ENCODE data around the gene SKAP1.
"Not testable (repeated sequence)": the region's sequence is repeated elsewhere in the genome, so short reads cannot be mapped to it uniquely, and the experiment has no call there.

SKAP1 gene

DNA sequence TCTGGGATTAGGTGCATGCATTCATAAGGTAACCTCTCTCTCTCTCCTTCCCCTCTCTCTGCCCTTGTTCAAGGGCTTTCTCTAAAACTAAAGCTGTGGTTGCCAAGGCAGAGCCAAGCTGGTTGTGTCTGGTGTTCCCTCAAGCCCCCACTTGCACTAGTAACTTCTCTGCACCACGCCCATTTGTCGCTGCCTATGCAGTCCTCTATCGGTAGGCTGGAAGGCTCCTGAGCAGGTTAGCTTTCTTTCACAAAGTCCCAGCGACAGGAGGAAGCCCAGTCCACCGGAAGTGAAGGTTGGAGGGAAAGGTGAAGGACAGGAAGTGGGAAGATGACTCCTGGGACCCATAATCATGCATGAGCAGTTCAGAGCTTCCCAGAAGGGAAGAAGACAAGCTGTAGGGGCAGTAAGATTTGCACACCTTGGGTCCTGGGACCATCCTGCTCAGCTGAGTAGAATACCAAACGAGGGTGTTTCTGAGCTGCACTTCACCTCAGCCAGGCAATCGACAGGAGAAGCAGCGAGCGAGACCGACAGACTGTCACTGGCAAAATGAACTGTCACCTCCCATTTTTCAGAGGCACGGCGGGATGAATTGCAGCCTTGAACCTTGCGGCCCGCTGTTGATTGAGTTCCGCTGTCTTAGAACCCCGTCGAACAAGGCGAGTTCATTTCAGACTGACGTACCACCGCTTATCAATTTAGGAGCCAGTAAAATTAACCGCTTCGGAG is 14.7 kb upstream of the SKAP1 start:
- DNase-seq = no peak

DNA sequence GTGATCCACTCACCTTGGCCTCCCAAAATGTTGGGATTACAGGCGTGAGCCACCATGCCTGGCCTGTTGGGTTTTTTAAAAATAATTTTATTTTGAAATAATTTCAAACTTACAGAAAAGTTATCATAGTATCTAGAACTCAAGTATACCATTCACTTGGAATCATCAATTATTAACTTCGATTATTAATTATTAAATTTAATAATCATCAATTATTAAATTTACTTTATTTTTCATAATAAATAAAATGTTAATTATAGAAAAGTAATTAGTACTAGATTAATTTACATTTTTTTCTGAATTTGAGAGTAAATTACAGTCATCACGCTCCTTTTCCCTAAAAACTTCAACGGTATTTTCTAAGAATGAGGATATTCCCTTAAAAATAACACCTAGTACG is 13.7 kb upstream of the SKAP1 start:
- DNase-seq = no peak

DNA sequence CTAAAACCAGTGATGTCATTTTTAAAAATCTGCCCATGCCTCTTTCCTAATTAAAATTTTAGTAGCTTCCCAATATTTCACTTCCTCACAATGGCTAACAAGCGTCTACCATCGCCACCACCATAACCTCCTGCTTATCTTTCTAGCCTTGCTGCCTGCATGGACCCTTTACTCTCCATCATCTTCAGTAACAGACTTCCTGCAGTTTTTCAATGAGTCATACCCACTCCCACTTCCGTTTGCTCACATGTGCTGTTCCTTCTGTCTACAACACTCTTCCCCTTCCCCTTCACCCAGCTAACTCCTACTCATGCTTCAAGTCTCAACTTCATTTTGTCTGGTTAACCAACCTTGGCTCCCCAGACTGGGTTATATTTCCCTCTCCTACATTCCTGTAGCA is 12.8 kb upstream of the SKAP1 start:
- DNase-seq = no peak

DNA sequence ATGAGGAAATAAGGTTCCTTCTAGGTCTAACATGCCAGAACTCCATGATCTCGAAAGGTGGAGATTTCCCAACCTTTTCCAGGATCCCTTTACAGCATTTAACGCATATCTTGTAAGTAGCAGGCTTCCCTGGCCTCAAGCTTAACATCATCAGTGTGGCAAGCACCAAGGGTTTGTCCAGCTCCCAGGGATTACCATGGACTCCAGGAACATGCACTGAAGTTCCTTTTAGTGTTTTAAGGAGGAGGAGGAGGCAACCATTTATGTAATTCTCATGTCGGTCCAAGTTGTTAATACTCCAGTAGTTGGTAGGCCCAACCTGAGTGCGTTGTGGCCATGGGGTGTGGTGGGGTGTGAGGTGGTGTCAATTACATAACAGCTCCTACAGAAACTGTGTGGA is 11.8 kb upstream of the SKAP1 start:
- DNase-seq = no peak

DNA sequence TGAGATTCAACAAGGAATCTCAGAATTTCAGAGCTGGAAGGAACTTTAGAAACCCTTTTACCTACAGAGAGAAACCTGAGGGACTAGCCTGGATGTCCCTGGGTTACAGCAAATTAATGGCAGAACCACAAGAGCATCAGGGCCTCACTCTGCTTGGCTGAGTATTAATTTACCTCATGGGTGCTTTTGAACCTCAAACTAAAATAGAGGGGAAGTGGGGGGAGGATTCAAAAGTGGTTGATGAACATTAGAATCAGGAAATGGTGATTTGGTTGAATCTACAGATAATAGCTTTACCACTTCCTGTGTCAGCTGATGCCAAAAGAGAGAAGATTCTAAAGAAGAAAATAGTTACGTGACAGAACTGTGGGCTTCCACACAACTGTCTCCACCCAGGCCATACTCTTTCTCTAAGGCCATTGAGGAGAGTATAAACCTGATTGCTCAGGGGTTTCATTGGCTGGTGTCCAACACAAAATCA is 11.3 kb upstream of the SKAP1 start:
- no peak for DNase-seq

DNA sequence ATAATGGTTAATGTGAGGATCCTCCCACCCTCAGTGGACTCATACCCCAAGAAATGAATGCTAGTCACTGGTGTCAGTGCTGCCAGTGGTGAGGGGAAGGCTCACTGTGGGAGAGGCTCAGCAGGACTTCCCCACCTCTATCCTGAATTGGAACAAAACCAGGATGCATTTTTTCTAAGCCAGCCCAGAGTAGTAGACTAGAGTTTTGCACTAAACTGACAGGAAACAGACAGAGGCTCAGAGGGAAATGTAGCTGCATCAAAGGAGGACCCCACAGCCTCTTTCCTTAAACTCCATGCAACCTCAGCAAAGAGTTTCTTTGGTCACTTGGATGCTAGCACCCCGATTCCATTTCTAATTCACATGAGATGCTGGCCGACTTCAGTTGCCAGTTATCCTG is 10.7 kb upstream of the SKAP1 start:
- DNase-seq = no peak

DNA sequence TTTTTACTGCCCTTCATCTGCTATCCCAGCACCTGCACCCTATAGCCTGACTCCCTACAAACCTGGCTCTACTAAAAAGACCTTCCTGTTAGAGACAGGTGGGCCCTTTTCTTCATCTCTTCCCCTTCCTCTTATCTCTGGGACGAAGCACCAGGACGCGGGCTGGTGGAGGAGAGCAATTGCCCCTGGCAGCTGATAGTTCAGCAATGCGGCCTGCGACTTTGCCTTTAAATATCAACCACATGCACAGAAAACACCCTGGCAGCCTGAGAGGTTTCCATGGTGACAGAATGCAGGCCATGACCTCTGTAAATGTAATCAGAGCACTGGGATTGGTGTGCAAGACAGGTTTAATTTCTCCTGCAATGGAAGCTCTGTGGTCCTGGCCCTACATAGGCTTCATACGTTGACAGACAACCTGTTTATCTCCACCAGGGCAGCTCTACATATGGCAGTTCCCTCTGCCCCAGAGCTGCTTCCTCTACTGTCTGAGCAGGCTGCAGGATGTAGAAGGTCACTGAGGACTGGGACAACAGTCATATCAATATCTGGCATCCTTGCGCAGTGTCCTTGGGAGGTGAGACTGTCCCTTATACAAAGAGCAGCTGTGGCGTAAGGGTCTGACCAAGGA is 10.0 kb upstream of the SKAP1 start:
- no peak for DNase-seq

DNA sequence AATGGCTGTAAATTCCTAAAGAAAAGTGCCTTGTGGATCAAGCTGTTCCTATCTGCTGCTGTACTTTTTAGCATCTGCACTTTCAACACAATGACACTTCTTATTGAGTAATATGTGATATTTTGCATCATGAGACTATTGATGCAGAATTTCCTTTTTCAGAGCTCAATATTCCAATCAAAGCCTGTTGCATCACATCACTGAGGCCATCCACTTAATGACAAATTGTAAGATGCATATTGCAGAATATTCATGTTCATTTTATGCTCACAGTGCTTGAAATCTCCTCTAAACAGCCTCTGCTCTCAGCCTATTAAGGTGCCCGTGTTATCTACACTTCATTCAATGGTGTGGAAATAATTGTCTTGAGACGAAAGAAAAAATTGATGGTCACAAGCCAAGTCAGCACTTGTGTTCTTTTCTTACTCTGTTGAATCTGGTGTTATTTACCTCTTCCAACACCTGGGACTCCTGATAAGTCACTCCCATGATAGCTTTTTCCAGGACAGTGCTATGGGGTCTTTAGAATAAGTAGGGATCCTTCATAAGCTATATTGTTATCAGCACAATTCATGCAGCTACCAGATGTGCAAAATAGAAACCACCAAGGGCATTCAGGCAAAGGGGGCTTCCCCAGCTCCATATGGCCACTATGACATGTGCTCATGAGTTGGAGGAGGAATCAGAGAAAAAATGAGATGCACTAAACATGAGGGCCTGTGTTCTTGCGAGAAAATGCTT is 9.3 kb upstream of the SKAP1 start:
- no peak for DNase-seq

DNA sequence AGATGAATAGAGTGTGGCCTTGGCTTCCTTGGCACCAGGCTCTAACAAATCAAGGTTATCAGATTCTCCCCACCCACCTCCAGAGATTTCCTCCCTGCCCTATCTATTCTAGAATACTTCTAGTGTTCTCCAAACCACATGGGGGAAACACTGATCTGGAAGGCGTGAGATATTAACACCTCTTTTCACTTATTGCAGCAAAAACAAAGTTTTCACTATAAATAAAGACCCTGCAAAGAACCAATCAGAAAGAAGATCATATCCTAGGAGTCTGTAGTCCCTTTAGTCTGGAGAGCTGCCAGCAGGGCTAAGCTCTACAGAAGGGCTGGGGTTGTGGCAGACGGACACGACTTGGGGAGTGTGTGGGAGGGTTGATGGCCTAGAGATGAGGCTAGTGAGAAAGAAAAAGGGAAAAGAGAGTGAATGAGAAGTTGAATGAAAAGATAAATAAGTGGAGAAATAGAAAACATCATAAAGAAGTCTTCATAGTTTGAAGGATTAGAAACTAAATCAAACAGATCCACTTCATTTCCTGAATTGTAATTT is 8.6 kb upstream of the SKAP1 start:
- DNase-seq = no peak

DNA sequence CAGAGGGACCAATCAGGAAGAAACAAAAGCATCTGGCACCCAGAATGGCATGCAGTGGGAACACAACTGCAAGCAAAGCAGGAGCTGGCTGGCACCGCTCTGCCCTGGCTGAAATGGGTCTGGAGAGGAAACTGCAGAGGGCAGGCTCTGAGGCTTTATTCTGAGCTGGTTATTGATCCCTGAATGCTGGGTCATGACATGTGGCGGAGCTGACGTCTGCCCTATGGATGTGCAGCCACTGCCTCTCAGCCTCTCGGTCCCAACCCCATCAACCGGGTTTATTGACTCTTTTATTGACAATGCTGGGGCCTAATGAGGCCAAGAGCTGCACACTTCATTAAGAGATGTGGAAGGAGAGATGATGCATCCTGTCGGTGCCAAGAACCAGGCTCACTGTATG is 3.9 kb upstream of the SKAP1 start:
- no peak for DNase-seq

DNA sequence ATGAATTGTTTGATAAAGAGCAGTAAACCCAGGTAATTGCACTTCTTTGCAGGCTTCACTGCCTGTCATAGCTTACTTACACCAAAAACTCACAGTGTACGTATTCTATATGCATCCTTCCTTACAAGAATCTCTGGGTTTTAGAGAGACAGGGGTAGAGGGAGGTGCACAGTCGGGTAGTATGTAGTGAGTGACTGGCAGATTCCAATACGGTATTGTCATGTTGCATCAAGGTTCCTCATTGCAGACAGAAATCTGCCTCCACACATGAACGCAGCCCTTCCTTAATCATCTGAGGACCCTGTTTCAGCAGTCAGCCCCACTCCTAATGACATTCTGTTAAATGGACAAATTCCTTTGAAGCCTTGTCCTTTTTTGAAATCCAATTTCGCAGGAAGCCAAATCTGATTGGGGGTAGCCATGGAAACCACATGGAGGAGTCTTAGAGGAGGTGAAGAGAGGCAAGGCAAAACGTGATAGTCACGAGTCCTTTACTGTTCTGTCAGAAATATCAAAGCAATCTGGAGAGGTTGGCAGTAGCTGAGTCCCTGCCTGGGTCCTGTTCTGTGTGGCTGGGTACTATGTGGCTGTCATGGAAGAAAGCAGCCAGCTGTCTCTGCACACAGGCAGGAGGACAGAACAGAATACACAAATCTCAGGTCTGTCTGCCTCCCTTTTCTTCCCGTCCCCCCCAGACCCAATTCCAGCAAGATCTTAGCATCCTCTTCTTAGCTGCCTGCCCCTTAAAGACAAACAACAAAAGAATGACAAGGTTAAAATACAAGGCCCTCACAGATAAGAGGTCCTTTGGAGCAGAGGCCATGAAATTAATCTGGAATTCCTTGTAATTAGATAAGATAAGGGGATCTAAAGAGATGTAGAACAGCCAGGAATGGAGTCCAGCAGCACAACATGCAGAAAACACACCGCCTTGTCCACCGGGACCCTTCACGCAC is 3.1 kb upstream of the SKAP1 start:
- DNase-seq = no peak

DNA sequence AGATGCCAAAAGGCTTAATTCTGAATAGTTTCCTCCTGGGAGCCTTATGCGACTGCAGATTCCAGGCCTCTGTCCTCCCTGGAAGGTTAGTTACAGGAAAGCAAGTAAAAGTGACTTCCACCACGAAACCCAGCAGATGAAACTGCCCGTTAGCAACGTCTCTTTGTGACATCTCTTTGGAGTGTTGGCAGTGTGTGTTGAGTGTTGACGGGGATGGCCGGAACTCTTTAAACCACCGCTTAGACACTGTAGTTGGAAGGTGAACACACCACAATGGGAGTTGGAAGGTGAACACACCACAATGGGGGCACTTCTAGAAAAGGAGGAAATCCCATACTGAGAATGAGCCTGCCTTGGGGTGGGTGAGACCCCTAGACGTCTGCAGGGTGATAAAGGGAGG is 858 bp downstream of the SKAP1 start:
- no peak for DNase-seq

DNA sequence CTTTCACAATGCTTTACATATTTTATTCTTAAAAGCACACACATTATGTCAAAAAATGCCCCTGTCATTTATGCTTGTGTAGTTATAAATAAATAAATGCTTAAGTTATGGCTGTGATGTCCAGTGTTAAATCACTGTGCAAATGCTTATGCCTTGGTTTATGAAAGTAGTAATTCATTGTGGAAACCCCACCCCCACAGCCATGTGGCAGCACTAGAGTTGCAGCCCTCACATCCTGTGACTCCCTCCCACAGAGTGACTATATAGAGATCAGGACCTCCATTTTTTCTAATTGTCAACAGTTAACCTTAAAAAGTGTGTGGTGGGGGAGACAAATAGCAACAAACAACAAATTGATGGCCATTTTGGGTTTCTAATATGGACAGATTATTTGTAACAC is 2.4 kb downstream of the SKAP1 start:
- no peak for DNase-seq

DNA sequence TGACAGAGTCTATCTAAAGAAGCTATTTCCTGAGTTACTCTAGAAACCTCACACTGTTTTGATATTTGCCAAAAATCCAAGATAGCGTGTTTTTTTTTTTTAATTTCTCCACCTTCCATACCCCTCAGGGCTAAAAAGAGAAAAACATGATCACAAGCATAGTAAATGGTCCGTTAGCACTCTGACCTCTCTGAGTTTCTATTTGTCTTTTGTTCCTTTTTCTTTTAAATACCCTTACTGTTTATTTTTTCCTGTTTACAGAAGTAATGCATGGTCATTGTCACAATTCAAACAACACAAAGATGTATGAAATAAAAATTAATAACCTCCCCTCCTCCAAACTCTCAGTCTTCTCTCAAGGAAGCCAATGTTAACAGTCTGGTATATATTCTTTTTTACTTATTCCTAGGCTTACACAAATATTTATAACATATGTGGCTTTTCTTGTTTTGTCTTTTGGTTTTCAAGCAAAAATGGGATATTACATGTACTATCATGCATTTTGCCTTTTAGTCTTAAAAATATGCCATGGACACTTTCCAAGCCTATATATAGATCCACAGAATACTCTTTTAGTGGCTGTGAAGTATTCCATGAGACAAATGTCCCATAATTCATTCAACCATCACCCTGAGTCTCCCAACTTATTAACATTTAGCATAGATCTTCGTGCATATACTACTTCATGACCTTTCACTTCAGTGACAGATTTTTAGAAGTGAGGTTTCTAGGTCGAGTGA is 3.1 kb downstream of the SKAP1 start:
- no peak for DNase-seq

DNA sequence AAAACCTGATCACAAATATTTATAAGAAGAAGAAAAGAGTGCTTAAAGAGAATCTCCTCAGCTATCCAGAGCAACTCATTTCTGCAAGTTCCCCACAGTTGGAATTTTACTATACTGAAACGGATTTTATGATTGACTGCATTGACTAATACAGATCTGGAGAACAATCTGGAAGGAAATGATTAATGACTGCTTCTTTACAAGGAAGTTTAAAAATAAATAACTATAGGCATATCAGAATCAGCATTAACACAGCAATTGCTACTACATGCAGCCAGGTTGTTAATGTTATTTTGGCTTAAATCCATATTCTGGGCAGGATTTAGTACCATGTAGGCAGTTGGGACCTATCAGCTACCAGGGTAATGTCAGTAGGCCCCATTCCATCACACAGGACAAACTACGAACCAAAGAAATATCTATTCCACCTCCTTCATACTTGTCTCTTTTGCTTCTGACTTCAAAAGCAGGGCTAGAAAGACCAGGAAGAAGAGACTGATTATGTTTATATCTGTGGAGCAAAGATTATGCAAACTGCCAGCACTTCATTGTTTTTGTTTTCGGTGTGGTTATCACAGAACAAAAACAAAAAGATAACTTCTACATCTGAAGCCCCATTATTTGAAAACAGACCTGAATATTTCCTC is 3.9 kb downstream of the SKAP1 start:
- DNase-seq = no peak

DNA sequence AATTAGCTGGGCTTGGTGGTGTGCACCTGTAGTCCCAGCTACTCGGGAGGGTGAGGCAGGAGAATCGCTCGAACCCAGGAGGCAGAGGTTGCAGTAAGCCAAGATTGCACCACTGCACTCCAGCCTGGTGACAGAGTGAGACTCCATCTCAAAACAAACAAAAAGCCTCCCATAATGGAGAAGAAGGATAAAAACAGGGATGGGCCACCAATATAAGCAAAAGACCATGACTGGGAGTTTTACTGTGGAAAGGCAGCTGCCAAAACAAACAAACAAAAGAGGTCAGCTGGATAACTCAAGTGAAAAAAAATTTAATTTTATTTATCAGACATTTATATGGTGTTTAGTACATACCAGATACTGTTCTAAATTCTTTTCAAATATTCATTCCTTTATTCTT is 8.0 kb downstream of the SKAP1 start:
- not testable (repeated sequence) for DNase-seq

DNA sequence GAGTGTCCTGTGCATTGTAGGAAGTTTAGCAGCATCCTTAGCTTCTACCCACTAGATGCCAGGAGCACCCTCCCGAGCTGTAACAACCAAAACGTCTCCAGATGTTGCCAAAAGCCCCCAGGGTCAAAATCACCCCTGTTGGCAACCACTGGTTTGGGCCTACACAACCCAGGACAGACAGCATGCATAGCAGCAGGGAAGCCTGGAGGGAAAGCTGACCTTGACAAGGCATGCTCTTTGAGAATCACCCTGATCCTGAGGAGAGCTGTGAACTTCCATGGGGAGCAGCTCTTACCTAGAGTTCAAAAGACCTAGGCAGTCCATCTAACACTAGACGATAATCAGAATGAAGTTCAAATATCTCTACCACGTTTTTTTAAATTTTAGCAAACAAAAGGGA is 9.2 kb downstream of the SKAP1 start:
- no peak for DNase-seq

DNA sequence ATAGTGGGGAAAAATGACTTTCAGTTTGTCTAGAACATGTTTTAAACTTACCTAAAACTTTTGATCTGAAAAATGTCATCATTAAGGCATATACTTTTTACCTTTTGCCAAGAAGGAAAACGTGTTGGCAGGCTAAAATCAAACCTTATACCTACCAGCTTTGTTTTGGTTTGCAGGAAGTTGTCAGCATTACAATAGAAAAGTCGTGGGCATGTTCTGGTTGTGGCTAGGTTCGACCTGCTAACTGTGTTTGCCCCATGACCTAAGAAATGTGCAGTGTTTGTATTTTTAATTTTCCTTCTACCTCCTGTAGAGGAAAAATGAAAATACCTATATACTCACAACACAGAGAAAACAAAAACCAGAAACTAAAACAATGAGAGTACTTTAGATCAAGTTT is 13.0 kb downstream of the SKAP1 start:
- no peak for DNase-seq

DNA sequence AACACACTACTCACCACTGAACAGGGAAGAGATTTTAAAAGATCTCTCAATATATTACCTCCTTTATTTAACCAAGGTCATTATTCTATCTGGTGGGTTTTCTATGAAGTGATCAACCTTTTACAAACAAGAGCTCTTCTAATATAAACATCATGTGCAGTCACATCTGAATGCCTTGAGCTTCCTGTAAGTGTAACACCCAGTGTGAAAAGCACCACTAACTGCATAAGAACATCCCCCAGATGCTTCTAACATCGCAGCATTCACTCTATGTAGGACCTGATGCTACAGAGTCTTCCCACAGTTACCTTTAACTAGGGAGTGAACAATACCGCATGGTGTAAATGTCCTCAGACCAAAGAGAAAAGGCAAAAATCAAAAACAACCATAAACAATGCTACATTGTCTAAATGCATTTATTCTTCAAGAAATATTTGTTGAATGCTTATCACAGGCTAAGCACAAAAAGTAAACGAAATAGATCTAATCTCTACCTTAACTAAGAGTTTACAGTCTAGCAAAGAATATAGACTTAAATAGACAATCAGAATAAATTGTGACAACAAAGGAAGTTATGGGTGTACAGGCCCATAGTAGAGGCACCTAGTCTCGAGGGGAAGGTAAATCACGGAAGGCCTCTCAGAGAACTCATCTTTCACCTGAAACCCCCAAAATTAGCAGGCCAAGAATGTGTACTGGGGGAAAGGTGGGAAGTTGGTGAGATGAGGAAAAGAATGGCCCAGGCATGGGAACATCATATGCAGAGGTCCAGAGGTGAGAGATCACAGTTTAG is 16.2 kb downstream of the SKAP1 start:
- DNase-seq = no peak

DNA sequence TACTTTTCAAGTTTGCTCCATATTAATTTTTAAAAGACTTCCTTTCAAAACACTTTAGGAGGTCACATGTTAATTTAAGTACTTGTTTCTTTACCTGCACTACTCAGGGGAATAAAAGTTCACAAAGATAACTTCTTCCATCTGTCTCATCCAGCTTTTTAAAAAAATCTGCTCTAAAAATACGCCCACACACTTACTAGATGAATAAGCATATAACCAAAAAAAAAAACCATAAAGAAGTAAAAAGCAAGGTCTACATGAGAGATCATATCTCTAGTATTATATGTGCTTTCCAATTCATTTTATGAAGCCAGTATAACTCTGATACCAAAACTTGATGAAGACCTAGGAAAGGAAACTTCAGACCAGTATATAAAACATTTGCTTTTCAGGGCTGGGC is 17.2 kb downstream of the SKAP1 start:
- no peak for DNase-seq

DNA sequence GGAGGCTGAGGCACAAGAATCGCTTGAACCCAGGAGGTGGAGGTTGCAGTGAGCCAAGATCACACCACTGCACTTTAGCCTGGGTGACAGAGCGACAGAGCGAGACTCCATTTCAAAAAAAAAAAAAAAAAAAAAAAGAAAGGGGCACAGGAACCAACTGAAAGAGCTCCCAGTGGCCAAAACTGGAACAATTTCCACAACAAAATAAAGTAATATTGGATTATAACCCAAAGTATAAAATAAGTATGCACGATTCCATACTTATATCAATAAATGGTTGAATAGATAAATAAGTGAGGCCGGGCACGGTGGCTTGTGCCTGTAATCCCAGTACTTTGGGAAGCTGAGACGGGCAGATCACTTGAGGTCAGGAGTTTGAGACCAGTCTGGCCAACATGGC is 19.2 kb downstream of the SKAP1 start:
- DNase-seq = not testable (repeated sequence)

All from NCI-H748 treated with DMSO at 0.1 percent for 48 hours (cell line).